Measurements from ENCODE around the gene TEAD4. TPM values are rescaled to one million over a fixed set of nuclear protein-coding genes. Genes with fewer than 3 reads are reported as not detected.

TEAD4 gene
- total RNA-seq, 1 experiment from 2014 or later, result 43.2 TPM

GRCh38 chr12:3017281-3017680 is 58.1 kb downstream of the TEAD4 start:
- ATAC-seq (no peak), DNase-seq (ENCODE audit: low read depth, low spot score) (no peak)
- no peak overlapping the region for H3K27ac ChIP-seq (ENCODE audit: low read depth, low read length)
- no peaks in the 10 kb centered on the region for H3K9me3 ChIP-seq (ENCODE audit: control insufficient read depth in 1 of 2, insufficient read depth in 1 of 2, low read depth in 1 of 2, low read length in 2 of 2)
- TF ChIP-seq ELF1 (IDR thresholded peaks at IDR 0.05; ENCODE audit: borderline replicate concordance, low read depth) (no peak), ZBTB33 (IDR thresholded peaks at IDR 0.05; ENCODE audit: extremely low read depth, insufficient replicate concordance, low read length) (no peak), CEBPB (IDR thresholded peaks at IDR 0.05; ENCODE audit: low read depth) (no peak), SP1 (IDR thresholded peaks at IDR 0.05; ENCODE audit: low read depth) (no peak), POLR2AphosphoS5 (IDR thresholded peaks at IDR 0.05; ENCODE audit: low read depth, low read length) (no peak), TCF7L2 (IDR thresholded peaks at IDR 0.05; ENCODE audit: borderline replicate concordance, extremely low read depth, insufficient read depth, insufficient read length) (no peak), MAX (IDR thresholded peaks at IDR 0.05) (no peak), REST (IDR thresholded peaks at IDR 0.05; ENCODE audit: low read depth) (no peak), SIN3A (IDR thresholded peaks at IDR 0.05; ENCODE audit: low read depth) (no peak), SRF (IDR thresholded peaks at IDR 0.05; ENCODE audit: low read depth) (no peak), CTCF (IDR thresholded peaks at IDR 0.05 in 2 of 3, conservative IDR thresholded peaks at IDR 0.05 in 1 of 3; ENCODE audit: borderline replicate concordance in 1 of 3, insufficient read depth in 1 of 3, low read depth in 2 of 3, low read length in 2 of 3) (no peak), YY1 (IDR thresholded peaks at IDR 0.05; ENCODE audit: extremely low read depth, insufficient replicate concordance, low read depth, low read length) (no peak)
- H3K4me3 ChIP-seq (replicated peaks in 1 of 2; ENCODE audit: low read depth in 1 of 2, low read length in 2 of 2), result no peak overlapping the region
- H3K36me3 ChIP-seq (ENCODE audit: control insufficient read depth in 1 of 2, insufficient read depth in 2 of 2, low read length in 2 of 2), result peaks cover 0 to 9% of the 10 kb centered on the region in 2 experiments; a peak in 1 of 4 replicates
- RAD21 ChIA-PET (ENCODE audit: low non-redundant PET in 1 of 2, low total read pairs in 2 of 2, uncharacterized antibody in 2 of 2, unreplicated experiment in 2 of 2), result no interaction called here
- H2AFZ ChIP-seq (ENCODE audit: low read depth, low read length, poor library complexity, severe bottlenecking), result no peak overlapping the region
- H3K79me2 ChIP-seq (ENCODE audit: insufficient read depth, low read length), result no peaks in the 10 kb centered on the region
- CTCF ChIA-PET, result no interaction called here
- intact Hi-C loops (cut with micrococcal nuclease), result no loop called here
- no peak overlapping the region for H3K4me2 ChIP-seq (ENCODE audit: low read length)
- no peaks in the 10 kb centered on the region for H4K20me1 ChIP-seq (ENCODE audit: insufficient read depth)
- H3K27me3 ChIP-seq (ENCODE audit: insufficient read depth, low read length), result no peaks in the 10 kb centered on the region
- no TSS peak for BruUV-seq (replicated peaks)
- POLR2A ChIA-PET, result no interaction called here
- H3K9ac ChIP-seq (ENCODE audit: low read length), result no peak overlapping the region
- no peaks in the 10 kb centered on the region for H3K4me1 ChIP-seq (ENCODE audit: control insufficient read depth in 1 of 2, insufficient read depth in 2 of 2, low read length in 2 of 2)
- H3K9me2 ChIP-seq (ENCODE audit: insufficient read depth), result no peaks in the 10 kb centered on the region
